H1 (cell line): ENCODE measurements around the gene DZIP1L. TPM values are rescaled to one million over a fixed set of nuclear protein-coding genes. Genes with fewer than 3 reads are reported as not detected.

Source experiments
- CTCF ChIA-PET: fragments of 300-600 bp; sonication (Branson Sonifier 250); formaldehyde crosslinking; loops from one replicate; lab custom pipeline; 2021; ENCODE audit not compliant: partially characterized antibody; lab: Charles Lee
- POLR2A ChIA-PET: fragments of 300-600 bp; sonication (Branson Sonifier 250); formaldehyde crosslinking; loops from one replicate; lab custom pipeline; 2021; ENCODE audit warnings: inconsistent platforms; ENCODE audit not compliant: partially characterized antibody; lab: Charles Lee
- DNase-seq, 2 experiments: peaks; one replicate each; pipeline versions ENCODE4 v3.0.0 to v3.0.0-alpha.2; 2010 to 2022; ENCODE audit warnings: low spot score in 2 of 2, low read depth in 1 of 2, mixed read lengths in 1 of 2
- FAIRE-seq: peaks from 2 replicates; lab custom pipeline; 2011; peaks lifted over from hg19 to GRCh38; lab: Jason Lieb, UNC
- H2AFZ ChIP-seq: 2 replicates; pipeline ENCODE4 v1.8.1; 2012; ENCODE audit warnings: low read length, inconsistent platforms
- H2AK5ac ChIP-seq: 2 replicates; pipeline ENCODE4 v1.6.1; 2013; ENCODE audit warnings: low read depth, low read length
- H2BK120ac ChIP-seq: replicated peaks from 2 replicates; pipeline ENCODE3; 2013; ENCODE audit warnings: low read depth, low read length, inconsistent platforms
- H2BK12ac ChIP-seq: 2 replicates; pipeline ENCODE4 v1.6.1; 2013; ENCODE audit warnings: low read depth, low read length
- H2BK15ac ChIP-seq: 2 replicates; pipeline ENCODE4 v1.6.1; 2013; ENCODE audit warnings: low read length
- H2BK20ac ChIP-seq: 2 replicates; pipeline ENCODE4 v1.6.1; 2013; ENCODE audit warnings: low read length
- H2BK5ac ChIP-seq: 2 replicates; pipeline ENCODE4 v1.6.1; 2013; ENCODE audit warnings: low read depth, low read length
- H3K14ac ChIP-seq: 2 replicates; pipeline ENCODE4 v1.6.1; 2013; ENCODE audit warnings: inconsistent platforms; ENCODE audit not compliant: insufficient read length
- H3K18ac ChIP-seq: 2 replicates; pipeline ENCODE4 v1.6.1; 2013; ENCODE audit warnings: low read length; ENCODE audit errors: extremely low read depth
- H3K23ac ChIP-seq: 2 replicates; pipeline ENCODE4 v1.6.1; 2013; ENCODE audit warnings: inconsistent platforms; ENCODE audit not compliant: insufficient read length
- H3K23me2 ChIP-seq: 2 replicates; pipeline ENCODE4 v1.6.1; 2013; ENCODE audit warnings: low read depth, low read length
- H3K27ac ChIP-seq: 2 replicates; pipeline ENCODE4 v1.6.1; 2011; ENCODE audit warnings: low read depth, low read length, inconsistent platforms
- H3K27me3 ChIP-seq, 4 experiments: replicated peaks in 1 of 4; 1 replicate in 1 of 4; 2 replicates in 3 of 4; pipeline versions ENCODE4 v1.6.1 to v1.8.1; 2011 to 2013; ENCODE audit warnings: low read length in 3 of 4, mild to moderate bottlenecking in 3 of 4, inconsistent platforms in 2 of 4, mixed read lengths in 2 of 4, moderate library complexity in 1 of 4; ENCODE audit not compliant: control insufficient read depth in 3 of 4, insufficient read depth in 3 of 4; ENCODE audit errors: extremely low read depth in 1 of 4
- H3K36me3 ChIP-seq, 4 experiments: 2 replicates each; pipeline versions ENCODE4 v1.6.1 to v1.8.1; 2011 to 2013; ENCODE audit warnings: mild to moderate bottlenecking in 4 of 4, low read length in 3 of 4, moderate library complexity in 2 of 4, control low read depth in 1 of 4, inconsistent platforms in 1 of 4; ENCODE audit not compliant: insufficient read depth in 4 of 4, control insufficient read depth in 2 of 4
- H3K4ac ChIP-seq: replicated peaks from 2 replicates; pipeline ENCODE3; 2013; ENCODE audit warnings: low read length, low read depth, mixed read lengths, inconsistent platforms; ENCODE audit not compliant: insufficient read length
- H3K4me1 ChIP-seq, 4 experiments: replicated peaks in 1 of 4; 1 replicate in 1 of 4; 2 replicates in 3 of 4; pipeline versions ENCODE4 v1.6.1 to v1.8.1; 2011 to 2013; ENCODE audit warnings: low read length in 3 of 4, inconsistent platforms in 2 of 4, mixed read lengths in 1 of 4; ENCODE audit not compliant: insufficient read depth in 4 of 4, control insufficient read depth in 3 of 4
- H3K4me2 ChIP-seq, 2 experiments: 2 replicates each; pipeline versions ENCODE4 v1.6.1 to v1.8.1; 2011 to 2013; ENCODE audit warnings: low read depth in 2 of 2, low read length in 2 of 2, control low read depth in 1 of 2, inconsistent platforms in 1 of 2, mild to moderate bottlenecking in 1 of 2; ENCODE audit not compliant: insufficient read depth in 1 of 2
- H3K4me3 ChIP-seq, 4 experiments: fragments of 200-600, 300-600 bp in 1 of 4; sonication (generic), shearing (Covaris generic), sonication (Bioruptor Twin) in 1 of 4; 2 replicates each; pipeline versions ENCODE4 v1.5.1 to v1.8.1; 2011 to 2016; ENCODE audit warnings: low read length in 4 of 4, low read depth in 3 of 4, control low read depth in 2 of 4, inconsistent platforms in 2 of 4, mild to moderate bottlenecking in 2 of 4, mixed read lengths in 1 of 4, moderate library complexity in 1 of 4; ENCODE audit not compliant: insufficient read depth in 2 of 4; ENCODE audit errors: extremely low read depth in 1 of 4
- H3K56ac ChIP-seq: replicated peaks from 2 replicates; pipeline ENCODE3; 2013; ENCODE audit warnings: low read depth, mild to moderate bottlenecking, mixed read lengths, low read length, inconsistent platforms; ENCODE audit not compliant: insufficient read length
- H3K79me1 ChIP-seq: 2 replicates; pipeline ENCODE4 v1.6.1; 2013; ENCODE audit warnings: low read depth, low read length, control low read depth
- H3K79me2 ChIP-seq, 2 experiments: 2 replicates each; pipeline versions ENCODE4 v1.6.1 to v1.8.1; 2012 to 2013; ENCODE audit warnings: low read length in 2 of 2, mild to moderate bottlenecking in 2 of 2, inconsistent platforms in 1 of 2; ENCODE audit not compliant: insufficient read depth in 2 of 2, control insufficient read depth in 1 of 2
- H3K9ac ChIP-seq, 4 experiments: replicated peaks in 1 of 4; 1 replicate in 1 of 4; 2 replicates in 3 of 4; pipeline versions ENCODE4 v1.6.1 to v1.8.1; 2011 to 2013; ENCODE audit warnings: low read depth in 3 of 4, low read length in 3 of 4, control low read depth in 2 of 4, mild to moderate bottlenecking in 2 of 4, moderate library complexity in 2 of 4, inconsistent platforms in 1 of 4; ENCODE audit errors: extremely low read depth in 1 of 4
- H3K9me3 ChIP-seq, 2 experiments: 2 replicates each; pipeline versions ENCODE4 v1.6.1 to v1.8.1; 2012 to 2013; ENCODE audit warnings: mild to moderate bottlenecking in 2 of 2, moderate library complexity in 2 of 2, control low read depth in 1 of 2, inconsistent platforms in 1 of 2, low read depth in 1 of 2, low read length in 1 of 2, mixed read lengths in 1 of 2; ENCODE audit not compliant: insufficient read depth in 2 of 2
- H4K20me1 ChIP-seq, 2 experiments: replicated peaks in 1 of 2; 2 replicates each; pipeline versions ENCODE3 to v1.8.1; 2011 to 2013; ENCODE audit warnings: inconsistent platforms in 2 of 2, low read length in 2 of 2, mild to moderate bottlenecking in 1 of 2; ENCODE audit not compliant: insufficient read depth in 2 of 2, control insufficient read depth in 1 of 2
- H4K5ac ChIP-seq: 2 replicates; pipeline ENCODE4 v1.6.1; 2013; ENCODE audit warnings: low read length, low read depth, mixed read lengths, inconsistent platforms; ENCODE audit not compliant: insufficient read length
- H4K8ac ChIP-seq: 2 replicates; pipeline ENCODE4 v1.8.0; 2013; ENCODE audit warnings: mild to moderate bottlenecking, moderate library complexity, low read length, inconsistent platforms; ENCODE audit not compliant: insufficient read depth; ENCODE audit errors: extremely low read depth
- H4K91ac ChIP-seq: replicated peaks from 2 replicates; pipeline ENCODE3; 2013; ENCODE audit warnings: low read length, mixed read lengths, inconsistent platforms; ENCODE audit not compliant: insufficient read length
- BACH1 ChIP-seq: IDR thresholded peaks from 2 replicates; pipeline ENCODE4 v1.6.1; 2012; ENCODE audit warnings: low read length, improper control_type of control experiment
- BRCA1 ChIP-seq: IDR thresholded peaks from 2 replicates; pipeline ENCODE4 v1.6.1; 2012; ENCODE audit warnings: low read depth, low read length, improper control_type of control experiment
- EGR1 ChIP-seq: IDR thresholded peaks from 2 replicates; pipeline ENCODE4 v1.6.1; 2011; ENCODE audit warnings: low read depth, low read length, borderline replicate concordance
- EZH2 ChIP-seq: fragments of 200-600 bp; sonication (generic); IDR thresholded peaks from 2 replicates; pipeline ENCODE4 v1.7.1; 2012; ENCODE audit warnings: low read depth, mild to moderate bottlenecking, moderate library complexity, low read length, inconsistent platforms; ENCODE audit not compliant: severe bottlenecking
- HDAC6 ChIP-seq: IDR thresholded peaks from one replicate; pipeline ENCODE4 v1.7.1; 2012; ENCODE audit warnings: low read depth, mild to moderate bottlenecking, inconsistent platforms, low read length, moderate library complexity
- KDM4A ChIP-seq: IDR thresholded peaks from one replicate; pipeline ENCODE4 v1.7.1; 2012; ENCODE audit warnings: low read depth, mild to moderate bottlenecking, moderate library complexity, low read length, inconsistent platforms; ENCODE audit not compliant: severe bottlenecking
- NRF1 ChIP-seq: IDR thresholded peaks from 2 replicates; pipeline ENCODE4 v1.6.1; 2011; ENCODE audit warnings: mild to moderate bottlenecking, low read depth, low read length, improper control_type of control experiment
- SRF ChIP-seq: IDR thresholded peaks from 2 replicates; pipeline ENCODE4 v1.6.1; 2011; ENCODE audit warnings: mild to moderate bottlenecking, low read depth, low read length, moderate library complexity
- SUZ12 ChIP-seq: fragments of 200-600 bp; sonication (generic); IDR thresholded peaks from 2 replicates; pipeline ENCODE4 v1.6.1; 2012; ENCODE audit warnings: mild to moderate bottlenecking, inconsistent platforms, low read length, moderate library complexity, mixed read lengths
- ZNF274 ChIP-seq: IDR thresholded peaks from 2 replicates; pipeline ENCODE4 v1.7.0; 2012; ENCODE audit warnings: low read length, borderline replicate concordance; ENCODE audit errors: extremely low read depth
- WGBS, 2 experiments: shearing (Covaris generic) in 1 of 2; methylation state at CpG; one replicate each; pipeline versions ENCODE4 v1.1.6 to v1.1.7; 2013 to 2015; ENCODE audit warnings: low lambda C conversion rate in 2 of 2, mixed read lengths in 2 of 2, inconsistent platforms in 1 of 2, low coverage in 1 of 2, missing lambda C conversion rate in 1 of 2; ENCODE audit not compliant: insufficient replicate concordance in 2 of 2, insufficient coverage in 1 of 2, insufficient read length in 1 of 2; ENCODE audit errors: extremely low coverage in 1 of 2, missing lambda C conversion rate in 1 of 2; 5-methylcytosine and 5-hydroxymethylcytosine counted together
- polyA plus RNA-seq, 7 experiments: library from polyadenylated mRNA; depleted of rRNA in 3 of 7; stranded (reverse) in 5 of 7; unstranded in 2 of 7; fragments of >200 nt in 5 of 7; fragments of 200-250 nt in 2 of 7; gene quantifications; 1 replicate in 5 of 7; 2 replicates in 1 of 7; 4 replicates in 1 of 7; pipeline versions ENCODE4 v1.2.1 to v1.2.3, GENCODE V29; 2011 to 2013; ENCODE audit warnings: missing spikeins in 2 of 7, mixed read lengths in 2 of 7
- total RNA-seq: library from RNA; stranded (reverse); fragmentation: NEBNext Ultra II Directional; extraction: Animal tissue kit (Norgen Biotek cat#: 25700); gene quantifications from 2 replicates; pipeline ENCODE4 v1.2.1, GENCODE V29; 2021
- TF ChIP-seq, protein P1 (sequence below): IDR thresholded peaks from 2 replicates; pipeline ENCODE4 v1.6.1; 2011; ENCODE audit warnings: low read length, improper control_type of control experiment

The DZIP1L gene
- total and polyA plus RNA-seq, 2 of the 8 experiments (the other 6 are each of a cell fraction or from before 2014, with no cell fraction given) = 6.5 to 8.3 TPM

DNA sequence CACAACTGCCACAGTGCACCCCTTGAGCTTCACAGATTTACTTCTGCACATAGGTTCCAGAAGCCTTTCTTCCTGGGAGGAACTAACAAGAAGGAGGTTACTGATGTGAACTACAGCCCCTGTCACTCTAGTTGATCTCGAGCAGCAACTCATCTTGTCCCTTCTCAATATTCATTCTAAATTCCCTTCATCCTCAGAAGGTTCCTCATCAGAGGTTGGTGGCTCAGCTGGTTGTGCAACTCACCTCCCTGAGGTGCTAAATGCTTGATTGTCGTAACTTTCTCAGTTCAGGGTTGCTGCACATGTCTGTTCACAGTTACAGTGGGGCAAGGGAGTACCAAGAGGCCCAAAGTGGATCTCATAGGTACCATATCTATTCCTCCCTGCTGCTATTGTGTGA, 22.5 kb upstream of the DZIP1L start:
- Histone ChIP-seq H3K18ac (no peak overlapping the region), H3K23ac (no peak overlapping the region), H3K27ac (no peak overlapping the region), H3K79me1 (no peaks in the 10 kb centered on the region), H2BK120ac (no peak overlapping the region), H2BK15ac (no peak overlapping the region), H3K27me3 (no peaks in the 10 kb centered on the region), H2BK20ac (no peak overlapping the region), H2BK5ac (no peak overlapping the region), H3K4ac (no peak overlapping the region), H3K4me1 (no peaks in the 10 kb centered on the region), H4K8ac (no peak overlapping the region), H3K36me3 (no peaks in the 10 kb centered on the region), H3K14ac (no peak overlapping the region), H2AFZ (no peak overlapping the region), H4K5ac (no peak overlapping the region), H2BK12ac (no peak overlapping the region), H3K4me2 (no peak overlapping the region), H2AK5ac (no peak overlapping the region)
- POLR2A ChIA-PET = interaction anchor here (0.6 kb wide), 1 partner anchor 35 kb away, joined by 3 read pairs; no protein-coding TSS in a partner anchor
- WGBS, 2 experiments = 77% methylated on average over 2 of the region's 2 CpGs; no CpG with 5 or more reads in 1 of the 2 experiments
- no peak for DNase-seq
- TF ChIP-seq HDAC6 = no peak
- no peak for TF ChIP-seq SUZ12
- TF ChIP-seq KDM4A = no peak
- TF ChIP-seq, protein P1, sequence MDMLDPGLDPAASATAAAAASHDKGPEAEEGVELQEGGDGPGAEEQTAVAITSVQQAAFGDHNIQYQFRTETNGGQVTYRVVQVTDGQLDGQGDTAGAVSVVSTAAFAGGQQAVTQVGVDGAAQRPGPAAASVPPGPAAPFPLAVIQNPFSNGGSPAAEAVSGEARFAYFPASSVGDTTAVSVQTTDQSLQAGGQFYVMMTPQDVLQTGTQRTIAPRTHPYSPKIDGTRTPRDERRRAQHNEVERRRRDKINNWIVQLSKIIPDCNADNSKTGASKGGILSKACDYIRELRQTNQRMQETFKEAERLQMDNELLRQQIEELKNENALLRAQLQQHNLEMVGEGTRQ = no peak
- TF ChIP-seq EGR1 = no peak
- TF ChIP-seq ZNF274 = no peak
- TF ChIP-seq SRF = no peak
- no peak for TF ChIP-seq BRCA1
- TF ChIP-seq EZH2 = no peak
- no peak for TF ChIP-seq NRF1
- no peak for TF ChIP-seq BACH1
- TF ChIP-seq, all 59 proteins: peak for 0
- Histone ChIP-seq H3K4me3 (no peak overlapping the region), H4K91ac (no peak overlapping the region), H3K23me2 (no peaks in the 10 kb centered on the region), H3K9ac (no peak overlapping the region; a peak in 1 of 7 replicates), H4K20me1 (no peaks in the 10 kb centered on the region), H3K79me2 (no peaks in the 10 kb centered on the region), H3K56ac (no peak overlapping the region), H3K9me3 (no peaks in the 10 kb centered on the region)
- CTCF ChIA-PET = interaction anchor here (0.6 kb wide), 1 partner anchor 1801 kb away, joined by 5 read pairs; no protein-coding TSS in a partner anchor
- FAIRE-seq = no peak
